HG02870 (cell line): ENCODE measurements around the gene PIGP.
"Not testable (repeated sequence)": the region's sequence is repeated elsewhere in the genome, so short reads cannot be mapped to it uniquely, and the experiment has no call there.

Source experiments
- ATAC-seq: cut with Tn5 transposase; IDR thresholded peaks from one replicate; pipeline ENCODE4 v1.9.1; 2021; ENCODE audit warnings: mild to moderate bottlenecking, moderate library complexity; ENCODE audit not compliant: unreplicated experiment

The PIGP gene

GRCh38 chr21:37045149-37045548, 27.7 kb downstream of the PIGP start:
- no peak for ATAC-seq

- no peak for ATAC-seq
Measured at GRCh38 chr21:37044643-37045042, 28.2 kb downstream of the PIGP start.

GRCh38 chr21:37043818-37044217, 29.1 kb downstream of the PIGP start:
- ATAC-seq, result no peak

- ATAC-seq, result no peak
Measured at GRCh38 chr21:37041706-37042271, 31.1 kb downstream of the PIGP start.

- ATAC-seq, result no peak
Measured at GRCh38 chr21:37040212-37040611, 32.7 kb downstream of the PIGP start.

- ATAC-seq, result no peak
Measured at GRCh38 chr21:37039411-37040075, 33.3 kb downstream of the PIGP start.

GRCh38 chr21:37036177-37036576, 36.7 kb downstream of the PIGP start:
- no peak for ATAC-seq

- not testable (repeated sequence) for ATAC-seq
Measured at GRCh38 chr21:37034394-37034793, 38.5 kb downstream of the PIGP start.

GRCh38 chr21:37032877-37033471, 39.9 kb downstream of the PIGP start:
- no peak for ATAC-seq

- ATAC-seq, result no peak
Measured at GRCh38 chr21:37032293-37032692, 40.6 kb downstream of the PIGP start.

- ATAC-seq, result no peak
Measured at GRCh38 chr21:37030864-37031263, 42.0 kb downstream of the PIGP start.

- no peak for ATAC-seq
Measured at GRCh38 chr21:37028570-37028969, 44.3 kb downstream of the PIGP start.

- ATAC-seq, result no peak
Measured at GRCh38 chr21:37026499-37026898, 46.4 kb downstream of the PIGP start.

GRCh38 chr21:37017951-37018679, 54.8 kb downstream of the PIGP start:
- ATAC-seq, result no peak
